Left renal cortex interstitium (tissue), 4 donors: ENCODE data around the gene PIGQ. TPM values are rescaled to one million over a fixed set of nuclear protein-coding genes. Genes with fewer than 3 reads are reported as not detected.

Experiments
- polyA plus RNA-seq, 4 donors: library from polyadenylated mRNA; unstranded; fragments of 120-200 nt; gene quantifications; one replicate each; pipeline ENCODE4 v1.2.1, GENCODE V29; 2013; ENCODE audit not compliant: insufficient read length in 4 of 4

The PIGQ gene
- polyA plus RNA-seq, 4 donors = 44.9 to 92.7 (median 76.9) TPM

Other genes starting within 250 kb of the PIGQ start
- gene AXIN1, start 217.2 kb upstream of the PIGQ start, polyA plus RNA-seq = 10 to 100 TPM; 16.4 to 26.7 (median 23.2) TPM
- gene MRPL28, start 199.4 kb upstream of the PIGQ start, polyA plus RNA-seq = 10 to 100 TPM; 62.6 to 93.5 (median 80.6) TPM
- gene PGAP6, start 188.0 kb upstream of the PIGQ start, polyA plus RNA-seq = 10 to 100 TPM; 64.1 to 72.1 (median 69.3) TPM
- gene NME4, start 172.8 kb upstream of the PIGQ start, polyA plus RNA-seq = 100 to 1,000 TPM; 102 to 159 (median 136) TPM
- 10 to 100 TPM; 28.1 to 42.0 (median 31.9) TPM for gene DECR2, start 168.1 kb upstream of the PIGQ start, polyA plus RNA-seq
- 100 to 1,000 TPM in 2 of 4 donors, 10 to 100 TPM in 2; 72.9 to 144 (median 109) TPM for gene RAB11FIP3, start 144.3 kb upstream of the PIGQ start, polyA plus RNA-seq
- 10 to 100 TPM; 20.0 to 40.2 (median 32.6) TPM for gene CAPN15, start 42.3 kb upstream of the PIGQ start, polyA plus RNA-seq
- gene PRR35, start 9.6 kb upstream of the PIGQ start, polyA plus RNA-seq = 10 to 100 TPM in 3 of 4 donors, 1 to 10 TPM in 1; 8.2 to 20.3 (median 16.6) TPM
- 10 to 100 TPM in 1 of 4 donors, 1 to 10 TPM in 3; 7.3 to 13.7 (median 8.3) TPM for gene NHLRC4, start 3.0 kb upstream of the PIGQ start, polyA plus RNA-seq
- 10 to 100 TPM; 15.4 to 32.2 (median 24.8) TPM for gene RAB40C, start 20.1 kb downstream of the PIGQ start, polyA plus RNA-seq
- 1 to 10 TPM in 3 of 4 donors, under 1 TPM in 1; 0.83 to 3.7 (median 2.3) TPM for gene WFIKKN1, start 61.0 kb downstream of the PIGQ start, polyA plus RNA-seq
- gene METTL26, start 66.3 kb downstream of the PIGQ start, polyA plus RNA-seq = 10 to 100 TPM; 40.1 to 81.6 (median 60.1) TPM
- 10 to 100 TPM; 13.6 to 30.9 (median 25.1) TPM for gene MCRIP2, start 71.9 kb downstream of the PIGQ start, polyA plus RNA-seq
- 10 to 100 TPM; 23.5 to 76.1 (median 52.9) TPM for gene WDR90, start 79.4 kb downstream of the PIGQ start, polyA plus RNA-seq
- 100 to 1,000 TPM in 1 of 4 donors, 10 to 100 TPM in 3; 53.4 to 131 (median 95.7) TPM for gene RHOT2, start 98.2 kb downstream of the PIGQ start, polyA plus RNA-seq
- gene RHBDL1, start 105.7 kb downstream of the PIGQ start, polyA plus RNA-seq = 1 to 10 TPM; 1.1 to 3.4 (median 1.7) TPM
- 100 to 1,000 TPM; 110 to 187 (median 117) TPM for gene STUB1, start 110.4 kb downstream of the PIGQ start, polyA plus RNA-seq
- 10 to 100 TPM; 55.7 to 85.7 (median 69.2) TPM for gene JMJD8, start 114.4 kb downstream of the PIGQ start, polyA plus RNA-seq
- 10 to 100 TPM in 3 of 4 donors, 1 to 10 TPM in 1; 9.1 to 18.3 (median 13.1) TPM for gene WDR24, start 120.4 kb downstream of the PIGQ start, polyA plus RNA-seq
- gene FBXL16, start 135.8 kb downstream of the PIGQ start, polyA plus RNA-seq = 1 to 10 TPM in 2 of 4 donors, under 1 TPM in 2; 0.69 to 1.7 (median 1.2) TPM
- gene METRN, start 145.2 kb downstream of the PIGQ start, polyA plus RNA-seq = 10 to 100 TPM in 2 of 4 donors, 1 to 10 TPM in 2; 4.7 to 14.0 (median 11.8) TPM
- gene ANTKMT, start 151.2 kb downstream of the PIGQ start, polyA plus RNA-seq = 10 to 100 TPM; 11.3 to 32.8 (median 21.2) TPM
- gene CCDC78, start 156.5 kb downstream of the PIGQ start, polyA plus RNA-seq = 1 to 10 TPM; 1.1 to 4.3 (median 3.4) TPM
- gene HAGHL, start 157.1 kb downstream of the PIGQ start, polyA plus RNA-seq = 1 to 10 TPM; 1.9 to 7.7 (median 7.3) TPM
- 10 to 100 TPM; 21.7 to 32.2 (median 27.6) TPM for gene CIAO3, start 171.0 kb downstream of the PIGQ start, polyA plus RNA-seq
- 10 to 100 TPM; 11.6 to 26.2 (median 20.2) TPM for gene MSLN, start 190.8 kb downstream of the PIGQ start, polyA plus RNA-seq
- 10 to 100 TPM in 3 of 4 donors, 1 to 10 TPM in 1; 9.7 to 18.5 (median 16.5) TPM for gene RPUSD1, start 218.4 kb downstream of the PIGQ start, polyA plus RNA-seq
- 10 to 100 TPM; 16.0 to 47.6 (median 28.0) TPM for gene CHTF18, start 218.7 kb downstream of the PIGQ start, polyA plus RNA-seq
- gene GNG13, start 230.8 kb downstream of the PIGQ start, polyA plus RNA-seq = under 1 TPM in 3 of 4 donors, not detected in 1; 0.17 to 0.49 (median 0.27) TPM